HuH-7 (cell line): Measurements from ENCODE around the gene PEAK1.

ENCODE experiments used
- DNase-seq: peaks from one replicate; pipeline ENCODE4 v3.0.0; 2011; ENCODE audit warnings: low spot score

Gene PEAK1

DNA sequence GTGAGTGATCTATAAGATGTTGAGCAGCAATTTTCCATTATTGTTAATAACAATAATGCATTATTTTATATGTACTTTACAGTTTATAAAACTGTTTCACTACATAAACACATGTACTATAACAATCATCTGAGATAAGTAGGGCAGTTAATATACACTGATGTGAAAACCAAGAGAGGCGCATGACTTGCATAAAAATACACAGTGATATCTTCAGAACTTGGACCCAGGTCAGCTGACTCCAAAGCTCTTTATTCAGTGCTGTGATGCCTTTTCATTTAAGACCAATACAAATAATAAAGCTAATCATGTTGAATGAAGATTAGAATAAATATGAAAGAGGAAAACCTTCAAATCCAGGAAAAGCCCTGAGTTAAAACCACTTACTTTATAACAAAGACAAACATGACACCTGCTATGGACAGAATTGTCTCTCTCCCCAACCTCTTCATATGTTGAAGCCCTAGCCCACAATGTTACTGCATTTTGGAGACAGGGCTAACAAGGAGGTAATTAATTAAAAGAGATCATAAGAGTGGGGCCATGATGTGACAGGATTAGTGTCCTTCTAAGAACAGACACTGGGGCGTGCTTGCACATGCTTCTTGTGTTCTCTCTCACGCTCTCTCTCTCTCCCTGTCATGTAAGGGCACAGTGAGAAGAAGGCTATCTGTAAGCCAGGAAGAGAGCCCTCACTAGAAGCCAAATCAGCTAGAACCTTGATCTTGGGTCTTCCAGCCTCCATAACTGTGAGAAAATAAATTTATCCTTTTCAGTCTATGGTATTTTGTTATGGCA, 293.2 kb downstream of the PEAK1 start:
- no peak for DNase-seq

- DNase-seq, result no peak
These were observed 296.1 kb downstream of the PEAK1 start for GRCh38 chr15:77123854-77124253.

GRCh38 chr15:77122576-77122975, 297.3 kb downstream of the PEAK1 start:
- DNase-seq, result no peak

DNA sequence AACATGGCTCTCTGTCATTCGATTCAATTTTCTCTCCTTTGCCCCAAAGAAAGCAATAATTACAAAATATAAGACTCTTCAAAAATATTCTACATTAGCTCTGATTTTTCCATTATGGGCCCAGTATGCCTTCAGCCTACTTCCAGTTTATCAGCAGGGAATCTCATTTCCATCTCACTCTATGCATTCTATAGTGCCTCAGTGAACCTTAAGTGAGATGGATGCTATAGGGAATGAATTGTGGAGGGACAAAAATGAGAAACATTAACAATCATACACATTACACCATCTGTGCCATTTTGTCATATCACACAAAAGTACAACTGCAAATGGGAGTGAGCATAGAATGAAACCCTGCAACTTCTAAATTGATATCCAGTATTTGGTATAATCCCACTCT, 298.3 kb downstream of the PEAK1 start:
- no peak for DNase-seq

DNA sequence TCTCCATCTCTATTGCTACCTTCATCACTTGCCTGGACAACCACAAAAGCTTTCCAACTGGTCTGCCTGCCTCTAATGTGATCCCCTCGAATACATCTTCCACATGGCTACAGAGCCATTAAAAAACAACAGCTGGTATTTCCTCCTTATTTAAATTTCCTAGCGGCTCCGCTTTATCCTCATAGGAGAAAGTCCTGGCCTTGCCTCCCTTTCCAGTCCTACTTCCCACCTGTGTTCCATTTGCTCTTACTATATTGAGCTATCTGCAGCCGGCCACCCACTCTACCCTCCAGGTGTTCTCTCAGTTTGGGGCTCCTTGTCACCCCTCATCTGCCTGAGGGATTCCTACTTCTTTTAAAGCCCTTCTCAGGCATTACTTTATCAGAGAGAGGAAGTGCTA, 299.3 kb downstream of the PEAK1 start:
- no peak for DNase-seq

DNA sequence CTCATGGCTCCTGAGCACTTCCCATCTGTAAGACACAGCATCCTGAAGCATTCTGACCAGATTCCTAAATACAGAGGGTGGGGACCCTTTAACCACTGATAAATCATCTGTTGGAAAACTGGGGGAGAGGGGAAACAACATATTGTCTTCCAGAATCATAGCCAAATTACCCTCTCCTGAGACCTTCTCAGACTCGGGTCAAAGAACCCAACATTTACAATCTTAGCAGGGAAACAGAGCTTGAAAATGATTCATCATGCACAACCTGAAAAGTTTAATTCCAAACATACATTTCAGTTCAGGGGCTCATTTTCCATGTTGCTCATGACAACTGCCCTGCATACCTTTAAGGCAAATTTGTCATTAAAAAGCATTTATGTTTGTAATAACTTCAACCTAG, 300.5 kb downstream of the PEAK1 start:
- DNase-seq, result no peak

GRCh38 chr15:77118882-77119321, 301.0 kb downstream of the PEAK1 start:
- peak; percentile 63 for DNase-seq

GRCh38 chr15:77115179-77115578, 304.7 kb downstream of the PEAK1 start:
- no peak for DNase-seq

- DNase-seq, result no peak
These were observed 306.9 kb downstream of the PEAK1 start for GRCh38 chr15:77112838-77113504.

GRCh38 chr15:77111789-77112188, 308.1 kb downstream of the PEAK1 start:
- no peak for DNase-seq

DNA sequence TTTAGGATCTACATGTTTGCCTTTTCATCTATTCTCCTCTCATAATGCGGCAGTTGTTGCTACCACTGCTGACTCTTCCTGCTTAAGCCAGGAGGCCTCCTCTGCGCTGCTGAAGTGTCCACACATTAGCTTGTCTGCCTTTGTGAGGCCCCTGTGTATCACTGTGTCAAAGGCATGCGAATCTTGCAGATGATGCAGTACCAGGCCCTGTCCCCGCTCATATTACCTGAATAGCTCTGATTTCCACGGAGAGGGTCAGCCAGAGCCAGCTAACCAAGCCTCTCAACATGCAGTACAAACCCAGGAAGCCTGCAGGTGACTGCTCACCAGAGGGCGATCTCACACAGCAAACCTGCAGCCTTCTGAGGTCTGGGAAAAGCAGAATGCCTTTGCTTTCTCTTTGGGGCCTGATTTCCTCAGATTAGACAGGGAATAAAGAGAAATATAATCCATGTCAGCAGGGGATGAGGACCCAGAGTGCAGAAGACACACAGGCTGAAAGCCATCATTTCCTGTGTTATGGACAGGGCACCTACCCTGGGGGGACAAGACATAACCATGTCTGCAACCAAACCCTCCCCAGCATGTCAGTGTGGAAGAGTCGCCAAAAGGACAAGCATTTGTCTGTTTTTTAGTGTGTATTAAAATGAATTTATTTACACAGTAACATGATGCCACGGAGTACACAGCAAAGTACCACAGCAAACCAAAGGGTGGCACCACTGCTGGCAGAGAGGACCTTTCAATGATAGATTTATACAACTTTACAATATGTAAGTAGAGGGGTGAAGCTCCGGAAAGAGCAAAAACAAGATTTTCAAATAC, 312.2 kb downstream of the PEAK1 start:
- peak; percentile 82 for DNase-seq

GRCh38 chr15:77107068-77107467, 312.8 kb downstream of the PEAK1 start:
- no peak for DNase-seq

DNA sequence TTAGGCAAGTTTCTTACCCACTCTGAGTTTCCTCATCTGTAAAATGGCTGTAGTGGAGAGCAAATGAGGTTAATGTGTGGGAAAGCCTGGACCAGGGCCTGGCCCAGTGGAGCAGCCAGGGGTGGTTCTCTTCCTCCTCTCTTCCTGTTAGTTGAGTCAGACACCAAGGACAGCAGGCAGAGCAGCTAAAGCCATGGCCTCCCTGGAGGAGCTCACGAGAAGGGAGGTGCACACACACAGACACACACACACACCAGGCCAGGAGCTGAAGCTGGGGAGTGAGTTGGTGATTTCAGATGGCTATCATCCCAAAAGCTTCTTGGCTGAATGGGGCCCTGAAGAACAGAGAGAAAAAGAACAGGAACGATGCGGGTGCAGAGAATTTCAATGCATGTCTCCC, 315.7 kb downstream of the PEAK1 start:
- no peak for DNase-seq

- no peak for DNase-seq
These were observed 320.0 kb downstream of the PEAK1 start for GRCh38 chr15:77099741-77100463.

- no peak for DNase-seq
These were observed 321.3 kb downstream of the PEAK1 start for GRCh38 chr15:77098572-77098971.

DNA sequence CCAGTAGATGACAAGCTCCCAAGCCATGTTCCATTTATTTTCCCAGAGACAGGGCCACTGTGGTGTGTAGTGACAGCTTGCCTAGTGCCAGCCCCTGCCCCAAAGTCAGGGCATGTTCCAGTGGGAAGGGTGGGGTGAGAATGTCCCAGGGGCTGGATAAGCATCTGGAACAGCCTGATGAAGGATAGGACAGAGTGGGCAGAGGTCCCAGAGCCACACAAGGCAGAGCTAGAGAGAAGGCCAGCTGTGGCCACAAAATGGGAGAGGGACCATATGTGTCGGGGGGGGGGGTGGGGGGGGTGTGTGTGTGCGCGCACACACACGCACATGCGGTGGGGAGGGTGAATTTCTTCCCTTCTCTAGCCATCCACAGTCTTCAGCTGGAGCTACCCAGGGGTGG, 322.0 kb downstream of the PEAK1 start:
- DNase-seq, result no peak

GRCh38 chr15:77097248-77097721, 322.6 kb downstream of the PEAK1 start:
- no peak for DNase-seq

DNA sequence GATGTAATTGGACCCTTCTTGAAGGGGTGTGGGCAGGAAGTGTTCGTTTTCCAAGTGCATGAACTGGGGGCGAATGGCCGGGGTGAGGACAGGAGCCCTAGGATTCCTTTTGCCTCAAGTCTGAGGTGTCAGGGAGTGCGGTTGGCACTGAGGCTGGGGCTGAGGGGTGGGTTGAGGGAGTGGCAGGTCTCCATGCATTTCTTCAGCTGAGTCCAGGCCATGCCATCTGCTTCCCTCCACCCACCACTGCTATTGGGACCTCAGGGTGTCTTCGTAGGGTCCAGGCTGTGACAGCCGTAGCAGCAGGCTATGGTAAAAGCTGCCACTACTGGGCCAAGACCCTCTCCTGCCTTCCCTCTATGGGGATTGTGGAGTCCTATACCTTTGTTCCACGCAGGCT, 323.4 kb downstream of the PEAK1 start:
- DNase-seq, result no peak

GRCh38 chr15:77096138-77096537, 323.8 kb downstream of the PEAK1 start:
- DNase-seq, result no peak

DNA sequence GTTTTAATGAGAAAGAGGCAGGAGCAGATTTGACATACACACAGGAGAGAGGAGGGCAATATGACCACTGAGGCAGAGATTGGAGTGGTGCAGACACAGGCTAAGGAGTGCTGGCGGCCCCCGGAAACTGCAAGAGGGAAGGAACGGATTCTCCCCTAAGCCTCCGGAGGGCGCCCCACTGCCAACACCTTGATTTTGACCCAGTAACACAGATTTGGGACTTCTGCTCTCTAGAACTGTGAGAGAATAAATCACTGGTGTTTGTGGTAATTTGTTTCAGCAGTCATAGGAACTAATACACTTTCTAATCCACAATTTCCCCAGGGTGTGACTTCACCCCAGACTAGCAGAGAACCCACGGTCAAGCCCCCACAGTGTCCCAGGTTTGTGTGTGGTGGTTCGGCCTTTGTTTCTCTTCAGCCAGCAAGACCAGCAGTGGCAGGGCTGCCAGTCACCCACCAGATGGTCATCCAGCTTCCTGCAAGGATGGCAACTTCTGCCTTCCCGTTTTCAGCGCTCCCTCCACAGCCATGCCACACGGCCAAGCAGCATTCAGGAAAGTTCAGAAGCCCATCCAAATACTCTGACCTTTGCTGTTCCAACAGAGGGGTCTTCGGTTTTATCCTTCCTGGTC, 325.4 kb downstream of the PEAK1 start:
- peak; percentile 48 for DNase-seq

DNA sequence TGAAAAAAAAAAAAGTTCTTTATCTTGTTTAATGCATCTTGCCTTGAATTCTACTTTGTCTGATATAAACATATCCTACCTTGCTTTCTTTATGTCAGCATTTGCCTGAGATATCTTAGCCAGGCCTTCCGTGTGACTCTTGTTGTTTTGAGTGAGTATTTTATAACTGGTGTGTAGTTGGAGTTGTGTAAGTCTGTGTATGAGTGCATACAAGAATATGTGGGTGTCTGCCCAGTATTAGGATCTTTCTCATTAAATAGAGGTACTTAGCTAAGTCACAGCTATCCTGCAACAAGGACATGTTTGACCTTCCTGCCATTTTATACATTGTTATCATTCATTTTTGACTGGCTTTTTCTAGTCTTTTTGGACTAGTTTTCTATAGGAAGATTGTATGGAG, 326.5 kb downstream of the PEAK1 start:
- DNase-seq, result no peak
